H9 (cell line): ENCODE measurements around the gene PKP1. TPM values are rescaled to one million over a fixed set of nuclear protein-coding genes. Genes with fewer than 3 reads are reported as not detected.

Experiments used
- DNase-seq: peaks from one replicate; pipeline ENCODE4 v3.0.0-alpha.2; 2017
- H2AFZ ChIP-seq: one replicate; pipeline ENCODE4 v1.6.1; 2013; ENCODE audit warnings: mild to moderate bottlenecking, low read length, control low read depth, moderate library complexity
- H2AK5ac ChIP-seq: 2 replicates; pipeline ENCODE4 v1.6.1; 2013; ENCODE audit warnings: low read length, control low read depth, mixed read lengths; ENCODE audit not compliant: insufficient read length
- H2BK120ac ChIP-seq: one replicate; pipeline ENCODE4 v1.6.1; 2013; ENCODE audit warnings: low read depth, mild to moderate bottlenecking, low read length, control low read depth, inconsistent platforms; ENCODE audit not compliant: poor library complexity, severe bottlenecking
- H2BK12ac ChIP-seq: 2 replicates; pipeline ENCODE4 v1.6.1; 2013; ENCODE audit warnings: low read length, control low read depth, mixed read lengths, low read depth; ENCODE audit not compliant: insufficient read length
- H2BK15ac ChIP-seq: 2 replicates; pipeline ENCODE4 v1.6.1; 2013; ENCODE audit warnings: low read depth, low read length, control low read depth
- H2BK20ac ChIP-seq: one replicate; pipeline ENCODE4 v1.6.1; 2013; ENCODE audit warnings: low read depth, mild to moderate bottlenecking, low read length, control low read depth, inconsistent platforms; ENCODE audit not compliant: poor library complexity, severe bottlenecking
- H2BK5ac ChIP-seq: 2 replicates; pipeline ENCODE4 v1.6.1; 2013; ENCODE audit warnings: low read length, control low read depth, mixed read lengths; ENCODE audit not compliant: insufficient read length
- H3K14ac ChIP-seq: 2 replicates; pipeline ENCODE4 v1.6.1; 2013; ENCODE audit warnings: low read length, control low read depth; ENCODE audit not compliant: insufficient read depth
- H3K18ac ChIP-seq: 2 replicates; pipeline ENCODE4 v1.6.1; 2013; ENCODE audit warnings: low read depth, mild to moderate bottlenecking, mixed read lengths, low read length, control low read depth; ENCODE audit not compliant: insufficient read length
- H3K23ac ChIP-seq: 2 replicates; pipeline ENCODE4 v1.6.1; 2013; ENCODE audit warnings: low read length, control low read depth, mixed read lengths, low read depth; ENCODE audit not compliant: insufficient read length
- H3K23me2 ChIP-seq: 2 replicates; pipeline ENCODE4 v1.6.1; 2013; ENCODE audit warnings: low read depth, mild to moderate bottlenecking, mixed read lengths, low read length, control low read depth; ENCODE audit not compliant: insufficient read length, poor library complexity, severe bottlenecking
- H3K27ac ChIP-seq: 2 replicates; pipeline ENCODE4 v1.5.1; 2013; ENCODE audit warnings: low read length, control low read depth, mixed read lengths, low read depth; ENCODE audit not compliant: insufficient read length
- H3K27me3 ChIP-seq: 2 replicates; pipeline ENCODE4 v1.6.1; 2013; ENCODE audit warnings: low read length, control low read depth, inconsistent platforms; ENCODE audit not compliant: insufficient read depth
- H3K4ac ChIP-seq: 2 replicates; pipeline ENCODE4 v1.6.1; 2013; ENCODE audit warnings: low read depth, mild to moderate bottlenecking, control low read depth, inconsistent platforms, low read length, moderate library complexity
- H3K4me1 ChIP-seq: 2 replicates; pipeline ENCODE4 v1.6.1; 2013; ENCODE audit warnings: low read length, control low read depth, inconsistent platforms; ENCODE audit not compliant: insufficient read depth
- H3K4me2 ChIP-seq: 2 replicates; pipeline ENCODE4 v1.6.1; 2013; ENCODE audit warnings: low read length, control low read depth, mixed read lengths; ENCODE audit not compliant: insufficient read length, insufficient read depth
- H3K56ac ChIP-seq: 2 replicates; pipeline ENCODE4 v1.6.1; 2013; ENCODE audit warnings: low read depth, mild to moderate bottlenecking, mixed read lengths, low read length, control low read depth; ENCODE audit not compliant: insufficient read length
- H3K79me1 ChIP-seq: 2 replicates; pipeline ENCODE4 v1.6.1; 2013; ENCODE audit warnings: low read depth, mild to moderate bottlenecking, moderate library complexity, low read length, control low read depth, inconsistent platforms; ENCODE audit not compliant: insufficient read depth, poor library complexity, severe bottlenecking
- H3K79me2 ChIP-seq: 2 replicates; pipeline ENCODE4 v1.6.1; 2013; ENCODE audit warnings: low read length, control low read depth, inconsistent platforms; ENCODE audit not compliant: insufficient read depth
- H3K9ac ChIP-seq: 2 replicates; pipeline ENCODE4 v1.6.1; 2013; ENCODE audit warnings: low read length, control low read depth, mixed read lengths; ENCODE audit not compliant: insufficient read length; ENCODE audit errors: extremely low read depth
- H3K9me3 ChIP-seq: one replicate; pipeline ENCODE4 v1.6.1; 2013; ENCODE audit warnings: low read depth, low read length, inconsistent platforms; ENCODE audit not compliant: control insufficient read depth
- H3T11ph ChIP-seq: one replicate; pipeline ENCODE4 v1.6.1; 2013; ENCODE audit warnings: mild to moderate bottlenecking, low read length, control low read depth, inconsistent platforms
- H4K20me1 ChIP-seq: one replicate; pipeline ENCODE4 v1.6.1; 2013; ENCODE audit not compliant: control insufficient read depth, insufficient read length, insufficient read depth
- H4K5ac ChIP-seq: 2 replicates; pipeline ENCODE4 v1.6.1; 2013; ENCODE audit warnings: low read depth, mild to moderate bottlenecking, mixed read lengths, low read length, control low read depth; ENCODE audit not compliant: insufficient read length
- H4K8ac ChIP-seq: replicated peaks from 2 replicates; pipeline ENCODE4 v1.6.1; 2013; ENCODE audit warnings: low read length, control low read depth, mixed read lengths, low read depth; ENCODE audit not compliant: insufficient read length
- H4K91ac ChIP-seq: 2 replicates; pipeline ENCODE4 v1.6.1; 2013; ENCODE audit warnings: low read depth, mild to moderate bottlenecking, moderate library complexity, mixed read lengths, low read length, control low read depth; ENCODE audit not compliant: insufficient read length
- H3K27ac Mint-ChIP-seq, 3 experiments: 2 replicates in 2 of 3; 3 replicates in 1 of 3; pipeline ENCODE4 v1.8.0; 2020 to 2021; ENCODE audit warnings: mixed read lengths in 3 of 3, mild to moderate bottlenecking in 1 of 3, moderate library complexity in 1 of 3
- H3K27me3 Mint-ChIP-seq: 2 replicates; pipeline ENCODE4 v1.8.0; 2021; ENCODE audit warnings: low read depth, mild to moderate bottlenecking, moderate library complexity, mixed read lengths
- H3K36me3 Mint-ChIP-seq, 3 experiments: 2 replicates in 2 of 3; 3 replicates in 1 of 3; pipeline ENCODE4 v1.8.0; 2020 to 2021; ENCODE audit warnings: low read depth in 3 of 3, mixed read lengths in 3 of 3; ENCODE audit not compliant: insufficient read depth in 1 of 3
- H3K4me1 Mint-ChIP-seq, 2 experiments: 2 replicates each; pipeline ENCODE4 v1.8.0; 2020; ENCODE audit warnings: mixed read lengths in 2 of 2
- H3K4me3 Mint-ChIP-seq, 2 experiments: 2 replicates in 1 of 2; 3 replicates in 1 of 2; pipeline ENCODE4 v1.8.0; 2020 to 2021; ENCODE audit warnings: mild to moderate bottlenecking in 2 of 2, mixed read lengths in 2 of 2, moderate library complexity in 1 of 2
- H3K9me3 Mint-ChIP-seq, 2 experiments: 2 replicates in 1 of 2; 3 replicates in 1 of 2; pipeline ENCODE4 v1.8.0; 2020; ENCODE audit warnings: mild to moderate bottlenecking in 2 of 2, mixed read lengths in 2 of 2, moderate library complexity in 1 of 2
- total RNA-seq: library from RNA; stranded (reverse); gene quantifications from 2 replicates; pipeline ENCODE4 v1.2.1, GENCODE V29; 2021
- TF ChIP-seq, protein P1 (sequence below): fragments of 200-600 bp; sonication (generic); conservative IDR thresholded peaks from 3 replicates; pipeline ENCODE4 v1.8.0; 2021; ENCODE audit warnings: antibody characterized with exemption, mild to moderate bottlenecking

Gene PKP1
- total RNA-seq, 1 experiment from 2014 or later, result 0.09 TPM

- H3K18ac ChIP-seq, result no peak overlapping the region
- H3K9me3 Mint-ChIP-seq, result no peaks in the 10 kb centered on the region
- no peak overlapping the region for H3K14ac ChIP-seq
- H4K91ac ChIP-seq, result no peak overlapping the region
- no peak overlapping the region for H2AFZ ChIP-seq
- no peak overlapping the region for H4K5ac ChIP-seq
- no peak overlapping the region for H3K4ac ChIP-seq
- no peak overlapping the region for H4K8ac ChIP-seq
- H2BK120ac ChIP-seq, result no peak overlapping the region
- no peak overlapping the region for H3K56ac ChIP-seq
- peaks cover 8% of the 10 kb centered on the region; the same call in 1 of the 2 replicates for H3K4me1 ChIP-seq
- H3K79me2 ChIP-seq, result no peaks in the 10 kb centered on the region
- no peak overlapping the region for H2BK5ac ChIP-seq
- H3K4me2 ChIP-seq, result no peak overlapping the region
- H3K27me3 Mint-ChIP-seq, result no peaks in the 10 kb centered on the region; the same call in none of the 2 replicates
- no peaks in the 10 kb centered on the region for H4K20me1 ChIP-seq
- H3K9me3 ChIP-seq, result no peaks in the 10 kb centered on the region
- H3K27ac Mint-ChIP-seq, result no peak overlapping the region
- no peak overlapping the region for H3T11ph ChIP-seq
- no peaks in the 10 kb centered on the region for H3K27me3 ChIP-seq
- H3K27ac ChIP-seq, result no peak overlapping the region
- H3K9ac ChIP-seq, result no peak overlapping the region
- H3K4me1 Mint-ChIP-seq, result peaks cover 29 to 35% of the 10 kb centered on the region in 2 experiments
- no peak overlapping the region for H2AK5ac ChIP-seq
- TF ChIP-seq, protein P1, sequence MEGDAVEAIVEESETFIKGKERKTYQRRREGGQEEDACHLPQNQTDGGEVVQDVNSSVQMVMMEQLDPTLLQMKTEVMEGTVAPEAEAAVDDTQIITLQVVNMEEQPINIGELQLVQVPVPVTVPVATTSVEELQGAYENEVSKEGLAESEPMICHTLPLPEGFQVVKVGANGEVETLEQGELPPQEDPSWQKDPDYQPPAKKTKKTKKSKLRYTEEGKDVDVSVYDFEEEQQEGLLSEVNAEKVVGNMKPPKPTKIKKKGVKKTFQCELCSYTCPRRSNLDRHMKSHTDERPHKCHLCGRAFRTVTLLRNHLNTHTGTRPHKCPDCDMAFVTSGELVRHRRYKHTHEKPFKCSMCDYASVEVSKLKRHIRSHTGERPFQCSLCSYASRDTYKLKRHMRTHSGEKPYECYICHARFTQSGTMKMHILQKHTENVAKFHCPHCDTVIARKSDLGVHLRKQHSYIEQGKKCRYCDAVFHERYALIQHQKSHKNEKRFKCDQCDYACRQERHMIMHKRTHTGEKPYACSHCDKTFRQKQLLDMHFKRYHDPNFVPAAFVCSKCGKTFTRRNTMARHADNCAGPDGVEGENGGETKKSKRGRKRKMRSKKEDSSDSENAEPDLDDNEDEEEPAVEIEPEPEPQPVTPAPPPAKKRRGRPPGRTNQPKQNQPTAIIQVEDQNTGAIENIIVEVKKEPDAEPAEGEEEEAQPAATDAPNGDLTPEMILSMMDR, result no peak
- H3K79me1 ChIP-seq, result no peaks in the 10 kb centered on the region
- no peak for DNase-seq
- no peak overlapping the region for H2BK12ac ChIP-seq
- no peak overlapping the region for H3K23ac ChIP-seq
- no peaks in the 10 kb centered on the region for H3K36me3 Mint-ChIP-seq
- H3K4me3 Mint-ChIP-seq, result no peak overlapping the region
- H2BK20ac ChIP-seq, result no peak overlapping the region
- no peaks in the 10 kb centered on the region for H3K23me2 ChIP-seq
- no peak overlapping the region for H2BK15ac ChIP-seq
Observed at GRCh38 chr1:201351617-201352016, 68.3 kb downstream of the PKP1 start.
